Medulla oblongata (tissue), 1 donor: ENCODE measurements around the gene SSH2.

Experiments
- DNase-seq: peaks from one replicate; pipeline ENCODE4 v3.0.0-alpha.2; 2015; ENCODE audit errors: extremely low spot score

Gene SSH2

DNA sequence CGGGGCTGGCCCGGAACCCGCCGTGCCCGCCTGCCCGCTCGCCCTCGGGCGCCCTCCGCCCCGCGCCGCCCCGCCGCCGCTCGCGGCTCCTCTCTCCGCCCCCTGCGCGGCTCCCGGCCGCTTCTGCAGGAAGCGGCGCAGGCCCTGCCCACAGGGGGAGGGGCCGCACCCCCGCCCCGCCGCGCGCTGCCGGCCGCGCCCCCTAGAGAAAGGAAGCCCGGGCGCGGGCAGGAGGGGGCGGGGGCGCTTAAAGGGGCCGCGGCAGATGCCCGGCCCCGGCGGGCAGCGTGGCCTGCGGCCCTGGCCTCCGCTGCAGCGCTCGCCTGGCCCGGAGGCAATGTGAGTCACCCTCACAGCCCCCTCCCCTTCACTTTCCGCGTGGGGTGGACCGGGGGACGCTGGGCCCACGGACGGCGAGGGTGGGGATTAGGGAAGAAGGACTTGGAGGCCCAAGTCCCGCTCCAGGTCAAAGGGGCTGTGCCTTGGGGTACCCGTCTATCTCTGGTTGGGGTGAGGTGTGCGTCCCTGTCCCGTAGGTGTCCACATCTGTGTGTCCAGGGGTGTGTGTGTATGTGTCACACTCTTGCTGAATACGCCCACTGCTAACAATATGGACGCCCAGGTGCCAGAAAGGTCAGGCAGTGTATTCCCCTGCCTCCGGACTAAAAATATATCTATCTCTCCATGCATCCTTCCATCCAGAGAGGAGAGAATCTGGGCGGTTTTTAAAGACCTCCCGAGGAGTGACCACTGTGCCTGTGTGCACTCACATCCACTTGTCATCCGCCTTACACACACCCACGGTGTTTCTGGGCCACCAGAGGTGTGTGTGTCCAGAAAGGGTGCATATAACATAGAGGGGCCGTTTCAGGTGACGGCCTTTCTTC, 340.3 kb downstream of the SSH2 start, which contains the start of gene GIT1:
Gene GIT1 (minus strand): TSS at position 125 of the 887 bp plus-strand sequence. CDS start 270 bp downstream, outside the sequence.
- DNase-seq = peak; percentile 94

DNA sequence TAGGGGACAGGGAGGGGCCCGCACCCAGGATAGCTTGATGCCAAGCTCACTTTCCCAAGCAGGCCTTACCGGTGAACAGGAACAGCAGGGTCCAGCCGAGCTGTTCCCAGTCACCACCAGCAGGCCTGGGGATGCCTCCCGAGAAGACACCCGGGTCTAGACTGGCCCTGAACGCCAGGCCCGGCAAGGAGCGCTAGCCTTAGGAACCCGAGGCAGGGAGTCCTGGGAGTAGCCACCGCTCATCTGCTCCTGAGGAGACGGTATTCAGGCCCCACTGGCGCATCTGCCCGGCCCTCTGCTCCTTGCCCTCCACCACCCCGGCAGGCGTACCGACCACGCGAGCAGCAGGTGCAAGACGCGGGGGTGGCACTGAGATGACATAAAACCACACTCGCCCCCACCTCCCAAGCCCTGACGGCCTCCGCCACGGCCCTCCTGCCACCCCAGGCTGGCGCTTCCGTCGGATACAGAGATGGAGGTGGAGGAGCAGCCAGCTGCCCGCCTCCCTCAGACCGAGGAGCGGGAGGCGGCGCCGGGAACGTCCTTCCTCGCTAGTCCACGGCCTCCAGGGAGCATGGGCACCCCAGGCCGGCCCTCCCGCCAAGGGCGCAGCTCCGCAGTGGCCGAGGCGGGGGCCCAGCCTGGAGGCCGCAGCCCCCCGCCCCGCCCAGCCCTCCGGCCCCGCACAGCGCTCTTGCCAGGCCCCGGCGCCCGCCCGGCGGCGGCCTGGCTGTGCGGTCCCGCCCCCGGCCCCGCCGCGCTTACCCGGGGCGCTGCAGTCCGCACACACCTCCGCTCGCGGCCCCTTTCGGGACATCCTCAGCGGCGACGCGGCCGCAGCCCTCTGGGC, 341.2 kb downstream of the SSH2 start:
- DNase-seq = no peak

GRCh38 chr17:29588017-29588561, 341.9 kb downstream of the SSH2 start:
- DNase-seq = no peak

- DNase-seq = no peak
Observed at GRCh38 chr17:29587591-29587990, 342.4 kb downstream of the SSH2 start.

GRCh38 chr17:29586676-29587469, 343.2 kb downstream of the SSH2 start:
- DNase-seq = no peak

- no peak for DNase-seq
Observed at GRCh38 chr17:29585080-29585751, 344.8 kb downstream of the SSH2 start.

DNA sequence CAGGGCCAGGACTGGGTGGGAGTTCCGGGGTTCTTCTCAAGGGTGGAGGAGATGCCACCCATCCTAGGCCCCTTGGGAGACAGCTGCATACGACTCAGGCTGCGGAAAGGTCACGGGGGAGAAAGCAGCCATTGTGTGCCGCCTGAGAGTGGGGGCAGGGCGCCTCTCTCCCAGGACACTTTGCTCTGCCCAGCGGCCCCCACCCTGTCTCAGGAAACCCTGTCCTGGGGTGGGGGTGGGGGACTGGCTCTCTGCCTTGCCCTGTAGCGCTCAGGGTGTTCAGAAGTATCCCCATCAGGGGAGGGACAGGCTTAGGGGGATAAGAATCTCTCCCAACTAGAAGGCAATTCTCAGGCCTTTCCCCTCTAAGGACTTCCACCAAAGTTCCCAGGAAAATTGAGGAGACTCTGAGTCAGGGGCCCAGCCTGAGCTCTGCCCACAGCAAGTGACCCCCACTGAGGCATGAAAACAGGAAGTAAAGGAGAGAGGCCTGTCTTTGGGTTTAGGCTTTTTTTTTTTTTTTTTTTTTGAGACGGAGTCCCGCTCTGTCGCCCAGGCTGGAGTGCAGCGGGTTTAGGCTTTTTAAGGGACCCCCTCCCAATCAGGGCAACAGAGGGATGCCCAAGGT, 345.5 kb downstream of the SSH2 start:
- peak; percentile 74 for DNase-seq

DNA sequence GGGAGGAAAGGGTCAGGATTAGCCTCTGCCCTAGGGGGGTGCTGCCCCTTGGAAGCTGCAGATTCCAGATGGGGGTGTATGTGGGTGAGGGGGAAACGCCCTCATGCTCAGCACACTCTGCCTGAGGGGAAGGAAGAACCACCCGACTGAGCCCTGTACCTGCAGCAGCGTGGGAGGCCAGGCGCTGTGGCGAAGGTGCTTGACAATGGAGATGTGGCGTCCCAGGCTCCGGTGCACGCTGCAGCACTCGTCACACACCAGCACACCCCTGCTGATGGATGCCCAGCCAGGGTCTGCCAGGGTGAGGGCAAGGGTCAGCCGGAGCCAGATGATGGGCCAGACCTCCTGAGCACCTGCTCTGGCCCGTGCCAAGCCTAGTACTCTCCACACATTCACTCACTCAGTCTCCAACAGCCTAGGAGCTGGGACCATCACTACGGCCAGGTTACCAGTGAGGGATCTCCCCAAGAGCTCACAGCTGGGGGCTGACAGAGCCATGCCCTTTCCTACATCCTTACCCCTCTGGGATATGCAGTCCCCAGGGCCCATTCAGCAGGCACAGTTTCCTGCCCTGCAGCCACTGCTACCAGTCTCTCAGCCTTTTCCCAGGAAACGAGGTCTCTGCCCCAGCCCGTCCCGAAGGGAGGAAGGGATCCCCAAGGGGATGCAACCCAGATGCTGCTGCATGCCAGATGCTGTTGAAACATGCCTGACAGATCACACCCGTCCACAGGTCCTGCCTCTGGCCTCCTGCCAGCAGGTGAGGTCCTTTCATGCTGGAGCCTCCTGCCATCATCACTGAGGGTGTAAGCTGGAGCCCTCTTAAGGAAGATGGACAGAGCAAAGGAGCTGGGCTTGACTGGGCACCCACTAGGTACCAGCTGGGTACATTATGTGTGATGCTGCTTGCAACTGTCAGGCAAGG, 346.4 kb downstream of the SSH2 start:
- DNase-seq = no peak

DNA sequence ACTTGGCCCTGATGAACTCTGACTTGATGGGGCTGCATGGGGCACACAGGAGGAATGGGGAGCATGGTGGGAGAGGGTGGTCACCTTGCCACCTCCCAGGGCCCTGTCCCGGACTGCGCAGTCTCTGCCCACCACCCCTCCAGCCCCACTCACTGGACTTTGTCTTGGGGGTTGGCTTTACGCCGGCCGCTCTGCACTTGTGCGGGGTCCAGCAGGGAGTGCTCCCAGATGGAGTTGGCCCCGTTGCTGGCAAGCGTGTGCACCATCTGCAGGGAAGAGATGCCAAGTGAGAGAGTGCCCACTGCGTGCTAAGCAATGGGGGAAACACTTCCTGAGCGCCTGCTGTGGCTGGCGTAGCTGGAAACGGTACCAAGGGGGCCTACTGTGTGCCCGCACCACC, 347.3 kb downstream of the SSH2 start:
- peak; percentile 85 for DNase-seq

DNA sequence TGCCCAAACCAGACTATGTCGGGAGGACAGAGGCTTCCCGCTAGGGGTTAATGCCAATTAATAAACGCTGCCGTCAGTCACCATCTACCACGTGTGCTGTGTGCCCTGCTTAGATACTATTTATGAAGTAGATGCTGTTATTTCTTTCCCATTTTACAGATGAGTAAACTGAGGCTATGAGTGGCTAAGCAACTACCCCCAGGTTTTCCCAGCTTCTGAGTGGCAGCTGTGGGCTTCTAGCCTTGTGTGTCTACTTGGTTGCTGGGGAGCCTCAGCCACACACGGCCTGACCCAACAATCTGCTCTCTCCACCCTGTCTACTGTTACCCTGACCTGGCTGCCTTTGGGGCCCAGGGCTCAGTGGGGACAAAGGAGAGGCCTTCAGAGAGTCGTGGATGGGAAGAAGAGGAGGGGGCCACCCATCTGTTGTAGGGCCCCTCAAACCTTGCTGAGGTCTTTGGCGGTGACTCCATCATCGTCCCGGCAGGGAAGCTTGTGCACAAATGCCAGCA, 347.7 kb downstream of the SSH2 start:
- no peak for DNase-seq

GRCh38 chr17:29581583-29582253, 348.3 kb downstream of the SSH2 start:
- no peak for DNase-seq

- peak; percentile 94 for DNase-seq
Observed at GRCh38 chr17:29579866-29580771, 349.9 kb downstream of the SSH2 start.

DNA sequence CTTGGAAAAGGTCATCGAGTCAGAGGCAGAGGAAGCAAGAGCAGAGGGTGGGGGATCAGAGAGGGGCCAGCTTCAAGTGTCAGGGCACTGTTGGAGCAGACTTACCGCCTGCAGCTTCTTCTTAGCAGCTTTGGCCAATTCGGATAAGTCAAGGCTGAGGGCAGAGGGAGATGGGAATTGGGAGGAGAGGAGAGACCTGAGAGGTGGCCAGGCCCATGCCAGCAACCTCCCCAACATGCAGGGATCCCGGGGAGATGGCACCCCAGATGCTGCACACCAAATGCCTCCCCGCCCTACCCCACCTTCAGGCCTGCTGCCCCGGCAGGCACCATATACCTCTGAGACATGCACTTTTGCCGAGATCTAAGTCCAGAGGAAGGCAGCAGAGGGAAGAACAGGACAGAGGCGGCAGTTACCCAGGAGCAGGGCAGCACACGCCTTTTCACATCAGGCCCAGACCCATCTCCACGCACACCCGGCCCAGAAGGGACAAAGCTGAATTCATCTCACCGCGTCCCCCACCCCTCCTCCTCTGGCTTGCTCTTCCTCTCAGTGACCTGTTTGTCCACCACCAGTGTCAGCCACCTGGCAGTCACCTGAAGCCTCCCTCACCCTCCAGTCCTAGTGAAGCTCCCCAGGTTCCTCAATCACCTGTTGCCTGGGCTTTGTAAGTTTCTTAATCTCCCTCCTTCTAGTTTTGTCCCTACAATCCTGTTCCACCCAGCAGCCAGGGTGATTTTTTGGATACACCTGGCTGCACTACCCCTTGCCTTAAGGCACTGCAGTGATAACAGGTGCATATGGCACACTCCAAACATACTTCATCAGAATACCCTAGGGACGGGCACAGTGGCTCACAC, 351.2 kb downstream of the SSH2 start:
- DNase-seq = no peak

- peak; percentile 81 for DNase-seq
Observed at GRCh38 chr17:29577385-29578211, 352.4 kb downstream of the SSH2 start.

- DNase-seq = no peak
Observed at GRCh38 chr17:29577001-29577370, 353.0 kb downstream of the SSH2 start.
